GM18858 (cell line): ENCODE data around the gene SNX11.

Source experiments
- ATAC-seq: cut with Tn5 transposase; IDR thresholded peaks from one replicate; pipeline ENCODE4 v1.9.1; 2021; ENCODE audit not compliant: unreplicated experiment

SNX11 gene

GRCh38 chr17:48161127-48161905 is 53.8 kb downstream of the SNX11 start:
- no peak for ATAC-seq

DNA sequence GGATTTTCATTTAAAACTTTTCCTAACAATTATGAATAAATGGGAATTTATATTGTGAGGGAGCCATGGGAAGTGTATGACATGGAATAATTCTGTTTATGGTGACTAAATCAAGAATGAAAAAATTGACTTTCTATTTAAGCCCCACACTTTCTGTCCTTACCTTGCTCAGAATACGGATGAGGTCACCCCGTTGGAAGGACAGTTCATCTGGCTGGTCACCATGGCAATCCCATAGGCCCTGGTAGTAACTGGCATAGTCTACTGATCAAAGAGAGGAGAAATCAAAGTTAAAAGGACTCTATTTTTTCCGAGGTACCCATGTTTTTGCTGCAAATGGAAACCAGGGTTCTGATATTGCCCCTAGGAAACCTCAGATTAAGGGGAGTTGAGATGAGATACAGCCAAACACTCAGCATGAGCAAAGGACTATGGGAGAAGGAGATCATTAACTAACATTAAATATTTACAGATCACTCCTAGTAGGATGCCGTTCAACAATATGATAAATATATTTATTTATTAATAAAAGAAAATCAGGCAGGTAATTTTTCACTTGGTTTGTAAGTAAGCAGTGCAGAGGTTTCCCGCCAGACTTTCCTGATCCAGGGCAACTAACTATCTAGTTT is 54.9 kb downstream of the SNX11 start:
- no peak for ATAC-seq

- no peak for ATAC-seq
These were observed 55.5 kb downstream of the SNX11 start for GRCh38 chr17:48162946-48163506.

DNA sequence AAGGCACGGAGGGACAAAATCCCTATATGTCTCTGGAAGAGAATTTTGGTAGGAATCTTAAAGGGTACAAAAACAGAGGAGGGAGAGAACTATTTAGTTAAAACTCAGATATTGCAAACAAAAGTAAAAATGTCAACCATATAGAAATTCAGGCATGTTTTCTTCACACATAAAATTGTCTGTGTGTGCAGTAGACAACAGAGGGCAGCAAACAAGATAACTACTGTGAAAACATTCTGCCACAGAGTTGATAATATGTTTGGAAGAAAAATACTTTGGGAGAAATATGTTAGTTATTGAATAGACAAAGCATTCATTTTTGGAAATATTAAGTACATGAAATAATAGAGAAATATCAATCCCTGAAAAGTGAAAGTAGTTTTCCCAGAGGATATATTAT is 56.2 kb downstream of the SNX11 start:
- no peak for ATAC-seq

DNA sequence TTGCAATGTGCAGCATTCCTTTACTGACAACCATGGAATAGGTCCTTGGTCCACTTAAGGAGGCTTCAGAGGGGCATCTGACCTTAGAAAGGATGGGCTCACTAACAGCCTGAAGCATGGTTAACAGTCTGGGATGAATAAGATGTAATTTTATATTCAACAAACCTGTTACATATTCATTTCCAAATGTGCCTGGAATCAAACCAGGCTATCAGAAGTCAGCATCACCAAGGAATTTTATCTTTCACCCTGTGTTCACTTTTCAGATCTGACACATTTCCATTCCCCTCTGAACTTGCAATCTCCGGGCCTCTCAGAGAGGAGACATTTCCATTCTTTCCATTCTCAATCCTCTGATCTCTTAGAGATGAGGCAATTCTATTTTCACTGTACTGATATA is 62.4 kb downstream of the SNX11 start:
- ATAC-seq = no peak
